OCI-LY1 (cell line): ENCODE results near the gene ZNF248.

Experiments
- H2AFZ ChIP-seq: fragments of 200-600 bp; sonication (generic), shearing (Covaris generic); 2 replicates; pipeline ENCODE4 v1.6.0; 2014; ENCODE audit warnings: antibody characterized with exemption, mild to moderate bottlenecking, low read length
- H3F3A ChIP-seq: fragments of 200-600 bp; sonication (generic), shearing (Covaris generic); 2 replicates; pipeline ENCODE4 v1.6.0; 2014; ENCODE audit warnings: mild to moderate bottlenecking, antibody characterized with exemption, low read length, moderate library complexity; ENCODE audit not compliant: insufficient read depth
- H3K27ac ChIP-seq: fragments of 200-600 bp; sonication (generic); 2 replicates; pipeline ENCODE4 v1.5.1; 2014; ENCODE audit warnings: low read length, mixed run types, mild to moderate bottlenecking, low read depth; ENCODE audit not compliant: poor library complexity, severe bottlenecking
- H3K27me3 ChIP-seq: fragments of 200-600 bp; sonication (generic); 2 replicates; pipeline ENCODE4 v1.6.0; 2014; ENCODE audit warnings: antibody characterized with exemption, mild to moderate bottlenecking, low read length, moderate library complexity; ENCODE audit not compliant: insufficient read depth
- H3K36me3 ChIP-seq: fragments of 200-600 bp; sonication (generic); 2 replicates; pipeline ENCODE4 v1.6.1; 2014; ENCODE audit warnings: mild to moderate bottlenecking, antibody characterized with exemption, low read length, moderate library complexity, mixed read lengths; ENCODE audit not compliant: insufficient read depth
- H3K4me1 ChIP-seq: fragments of 200-600 bp; sonication (generic); 2 replicates; pipeline ENCODE4 v1.5.1; 2014; ENCODE audit warnings: mild to moderate bottlenecking, low read length, moderate library complexity; ENCODE audit not compliant: insufficient read depth, severe bottlenecking
- H3K4me2 ChIP-seq: fragments of 200-600 bp; sonication (generic), shearing (Covaris generic); 2 replicates; pipeline ENCODE4 v1.6.1; 2014; ENCODE audit warnings: low read length
- H3K4me3 ChIP-seq: fragments of 200-600 bp; sonication (generic); 2 replicates; pipeline ENCODE4 v1.5.1; 2014; ENCODE audit warnings: low read length, low read depth, mild to moderate bottlenecking, mixed read lengths; ENCODE audit not compliant: poor library complexity, severe bottlenecking
- H3K79me2 ChIP-seq: fragments of 200-600 bp; shearing (Covaris generic); 2 replicates; pipeline ENCODE4 v1.6.1; 2016; ENCODE audit warnings: mixed run types, low read length, mixed read lengths; ENCODE audit not compliant: insufficient read depth
- H3K9ac ChIP-seq: fragments of 200-600 bp; sonication (generic), shearing (Covaris generic); 2 replicates; pipeline ENCODE4 v1.6.1; 2014; ENCODE audit warnings: mild to moderate bottlenecking, low read length, mixed read lengths
- H3K9me2 ChIP-seq: fragments of 200-600 bp; sonication (generic), shearing (Covaris generic); 2 replicates; pipeline ENCODE4 v1.6.1; 2014; ENCODE audit warnings: low read depth, mild to moderate bottlenecking, low read length, mixed read lengths
- H3K9me3 ChIP-seq: fragments of 200-600 bp; shearing (Covaris generic); 2 replicates; pipeline ENCODE4 v1.6.1; 2014; ENCODE audit warnings: low read length, mixed read lengths
- H4K20me1 ChIP-seq: fragments of 200-600 bp; sonication (generic), shearing (Covaris generic); 2 replicates; pipeline ENCODE4 v1.6.0; 2016; ENCODE audit warnings: mild to moderate bottlenecking, low read length; ENCODE audit not compliant: insufficient read depth
- EZH2 ChIP-seq: fragments of 200-600 bp; sonication (generic), shearing (Covaris generic); IDR thresholded peaks from 2 replicates; pipeline ENCODE4 v1.8.0; 2017; ENCODE audit warnings: borderline replicate concordance, mixed run types, mild to moderate bottlenecking, antibody characterized with exemption, low read length, moderate library complexity, mixed read lengths
- TF ChIP-seq, protein P1 (sequence below): fragments of 200-600 bp; sonication (generic), shearing (Covaris generic); IDR thresholded peaks from 2 replicates; pipeline ENCODE4 v1.5.1; 2017; ENCODE audit warnings: mild to moderate bottlenecking, antibody characterized with exemption, low read length, moderate library complexity, mixed read lengths

Gene ZNF248

DNA sequence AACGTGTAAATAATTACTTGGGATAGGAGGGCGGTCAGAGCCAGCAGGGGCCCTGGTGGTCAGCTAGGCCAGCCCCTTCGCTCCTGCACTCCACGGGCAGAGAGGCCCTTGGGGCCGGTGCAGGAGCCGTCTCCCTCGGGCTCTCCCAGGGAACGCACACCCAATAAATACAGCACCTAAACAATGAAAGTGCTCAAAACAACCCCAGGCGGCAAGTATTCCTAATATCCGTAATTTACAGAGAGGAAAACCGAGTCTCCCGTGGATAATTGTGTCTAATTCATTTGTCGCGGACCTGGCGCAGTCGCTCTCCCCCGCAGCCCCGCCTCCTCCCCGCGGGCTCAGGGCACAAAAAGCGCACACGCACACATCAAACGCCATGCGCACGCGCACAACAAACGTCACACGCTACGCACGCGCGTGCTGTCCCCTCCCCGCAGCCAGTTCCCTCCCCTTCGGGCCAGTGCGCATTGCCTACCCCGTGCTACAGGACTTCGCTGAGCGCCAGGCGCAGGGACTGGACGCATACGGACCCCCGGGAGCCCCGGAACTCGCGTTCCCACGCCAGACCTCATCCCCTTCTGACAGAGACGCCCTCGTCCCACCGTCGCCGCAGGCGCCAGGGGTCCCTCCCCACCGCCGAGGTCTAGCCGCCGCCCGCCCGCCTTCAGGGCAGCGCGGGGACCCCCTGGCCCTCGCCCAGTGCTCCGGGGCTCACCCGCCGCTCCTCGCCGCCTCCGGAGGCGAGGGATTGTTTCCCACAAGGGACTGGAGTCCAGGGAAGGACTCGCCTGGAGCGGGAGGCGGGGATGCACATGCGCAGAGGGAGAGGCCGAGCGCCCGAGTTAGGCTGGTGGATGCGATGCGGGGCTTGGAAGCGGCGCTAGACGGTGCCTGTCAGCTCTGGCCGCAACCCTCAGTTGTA lies at the start of gene ZNF248:
TSS of gene ZNF248 (minus strand) at position 324 of the 925 bp plus-strand sequence. CDS start 1,300 bp downstream, outside the sequence.
- peak within 1 kb of the TSS; percentile 51 for H2AFZ ChIP-seq
- H3F3A ChIP-seq = no peaks in the 10 kb centered on the region
- no peaks in the 10 kb centered on the region for H3K9me2 ChIP-seq
- peak within 1 kb of the TSS; percentile 99 for H3K9ac ChIP-seq
- peaks cover 29% of the 10 kb centered on the region for H3K4me1 ChIP-seq
- TF ChIP-seq, protein P1, sequence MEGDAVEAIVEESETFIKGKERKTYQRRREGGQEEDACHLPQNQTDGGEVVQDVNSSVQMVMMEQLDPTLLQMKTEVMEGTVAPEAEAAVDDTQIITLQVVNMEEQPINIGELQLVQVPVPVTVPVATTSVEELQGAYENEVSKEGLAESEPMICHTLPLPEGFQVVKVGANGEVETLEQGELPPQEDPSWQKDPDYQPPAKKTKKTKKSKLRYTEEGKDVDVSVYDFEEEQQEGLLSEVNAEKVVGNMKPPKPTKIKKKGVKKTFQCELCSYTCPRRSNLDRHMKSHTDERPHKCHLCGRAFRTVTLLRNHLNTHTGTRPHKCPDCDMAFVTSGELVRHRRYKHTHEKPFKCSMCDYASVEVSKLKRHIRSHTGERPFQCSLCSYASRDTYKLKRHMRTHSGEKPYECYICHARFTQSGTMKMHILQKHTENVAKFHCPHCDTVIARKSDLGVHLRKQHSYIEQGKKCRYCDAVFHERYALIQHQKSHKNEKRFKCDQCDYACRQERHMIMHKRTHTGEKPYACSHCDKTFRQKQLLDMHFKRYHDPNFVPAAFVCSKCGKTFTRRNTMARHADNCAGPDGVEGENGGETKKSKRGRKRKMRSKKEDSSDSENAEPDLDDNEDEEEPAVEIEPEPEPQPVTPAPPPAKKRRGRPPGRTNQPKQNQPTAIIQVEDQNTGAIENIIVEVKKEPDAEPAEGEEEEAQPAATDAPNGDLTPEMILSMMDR = no peak
- no peak for TF ChIP-seq EZH2
- peak within 1 kb of the TSS; percentile 93 for H3K4me3 ChIP-seq
- H3K36me3 ChIP-seq = peaks cover 24% of the 10 kb centered on the region
- no peaks in the 10 kb centered on the region for H4K20me1 ChIP-seq
- H3K27me3 ChIP-seq = no peaks in the 10 kb centered on the region
- peak within 1 kb of the TSS; percentile 81 for H3K4me2 ChIP-seq
- peaks cover 6% of the 10 kb centered on the region; the same call in 1 of the 2 replicates for H3K79me2 ChIP-seq
- peak within 1 kb of the TSS; percentile 37 for H3K27ac ChIP-seq
- H3K9me3 ChIP-seq = no peaks in the 10 kb centered on the region

DNA sequence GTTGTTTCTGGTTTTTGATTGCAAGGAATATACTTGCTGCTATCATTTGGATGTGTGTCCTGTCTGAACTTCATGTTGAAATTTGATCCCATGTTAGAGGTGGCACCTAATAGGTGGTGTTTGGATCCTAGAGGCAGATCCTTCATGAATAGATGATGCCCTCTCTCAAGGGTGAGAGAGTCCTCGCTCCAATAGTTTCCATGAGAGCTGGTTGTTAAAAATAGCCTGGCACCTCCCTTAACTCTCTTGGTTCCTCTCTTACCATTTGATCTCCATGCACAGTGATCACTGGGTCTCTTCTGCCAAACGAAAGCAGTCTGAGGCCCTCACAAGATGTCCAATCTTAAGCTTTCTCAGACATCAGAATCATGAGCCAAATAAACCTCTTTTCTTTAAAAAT lies 49.0 kb upstream of the ZNF248 start:
- Histone ChIP-seq H3K27ac (no peak overlapping the region), H2AFZ (no peak overlapping the region)

DNA sequence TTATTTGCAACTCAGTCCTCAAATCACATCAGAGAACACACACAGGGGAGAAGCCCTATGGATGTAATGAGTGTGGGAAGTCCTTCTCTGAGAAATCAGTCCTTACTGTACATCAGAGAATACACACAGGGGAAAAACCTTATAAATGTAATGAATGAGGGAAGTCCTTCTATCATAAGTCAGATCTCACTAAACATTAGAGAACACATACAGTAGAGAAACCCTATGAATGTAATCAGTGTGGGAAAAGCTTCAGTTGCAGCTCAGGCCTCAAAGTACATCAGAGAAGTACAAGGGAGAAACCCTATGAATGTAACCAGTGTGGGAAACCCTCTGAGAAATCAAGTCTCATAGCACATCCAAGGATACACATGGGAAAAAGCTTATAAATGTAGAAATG lies 39.0 kb upstream of the ZNF248 start:
- Histone ChIP-seq H3F3A (no peaks in the 10 kb centered on the region), H3K9me2 (no peaks in the 10 kb centered on the region), H4K20me1 (no peaks in the 10 kb centered on the region), H3K9me3 (peaks cover 19% of the 10 kb centered on the region), H2AFZ (no peak overlapping the region), H3K9ac (no peak overlapping the region), H3K27me3 (no peaks in the 10 kb centered on the region), H3K36me3 (no peaks in the 10 kb centered on the region), H3K27ac (no peak overlapping the region), H3K4me3 (no peak overlapping the region), H3K79me2 (no peaks in the 10 kb centered on the region), H3K4me2 (no peak overlapping the region), H3K4me1 (no peaks in the 10 kb centered on the region)
- TF ChIP-seq, protein P1 = no peak
- no peak for TF ChIP-seq EZH2

More for the DNA sequence above, 49.0 kb upstream of the ZNF248 start:
- Histone ChIP-seq H3K4me1 (no peaks in the 10 kb centered on the region), H3K4me2 (no peak overlapping the region), H4K20me1 (no peaks in the 10 kb centered on the region), H3K27me3 (no peaks in the 10 kb centered on the region), H3K79me2 (no peaks in the 10 kb centered on the region), H3K9me3 (no peaks in the 10 kb centered on the region), H3K9me2 (no peaks in the 10 kb centered on the region), H3F3A (no peaks in the 10 kb centered on the region), H3K4me3 (no peak overlapping the region), H3K36me3 (no peaks in the 10 kb centered on the region), H3K9ac (no peak overlapping the region)
- no peak for TF ChIP-seq EZH2
- TF ChIP-seq, protein P1 = no peak
